Measurements from ENCODE around the gene INTS2.

INTS2 gene

DNA sequence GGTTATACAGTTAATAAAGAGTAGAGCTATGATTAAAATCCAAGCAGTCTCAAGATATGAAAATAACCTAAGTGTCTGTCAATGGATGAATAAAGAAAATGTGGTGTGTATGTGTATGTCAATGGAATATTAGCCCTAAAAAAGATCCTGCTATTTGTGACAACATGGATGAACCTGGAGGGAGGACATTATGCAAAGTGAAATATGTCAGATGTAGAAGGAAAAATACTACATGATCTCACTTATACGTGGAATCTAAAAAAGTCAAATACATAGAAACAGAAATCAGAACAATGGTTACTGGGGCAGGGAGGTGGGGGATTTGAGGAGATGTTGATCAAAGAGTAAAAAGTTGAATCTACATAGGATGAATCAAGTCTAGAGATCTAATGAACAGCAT is 84.9 kb downstream of the INTS2 start:
- Histone ChIP-seq H3K4me3 (ENCODE audit: insufficient read depth, low read depth, low read length, poor library complexity, severe bottlenecking) (no peak overlapping the region), H3K9me3 (ENCODE audit: control insufficient read depth, low read length) (no peaks in the 10 kb centered on the region), H3K27ac (ENCODE audit: insufficient read depth, low read length, poor library complexity, severe bottlenecking) (no peak overlapping the region), H3K4me1 (ENCODE audit: control insufficient read depth, insufficient read depth, low read length, poor library complexity, severe bottlenecking) (no peaks in the 10 kb centered on the region), H3K27me3 (replicated peaks; ENCODE audit: control insufficient read depth, insufficient read depth, low read length, poor library complexity, severe bottlenecking) (no peaks in the 10 kb centered on the region), H3K36me3 (ENCODE audit: control insufficient read depth, insufficient read depth, low read length) (no peaks in the 10 kb centered on the region)
- no peak for DNase-seq

DNA sequence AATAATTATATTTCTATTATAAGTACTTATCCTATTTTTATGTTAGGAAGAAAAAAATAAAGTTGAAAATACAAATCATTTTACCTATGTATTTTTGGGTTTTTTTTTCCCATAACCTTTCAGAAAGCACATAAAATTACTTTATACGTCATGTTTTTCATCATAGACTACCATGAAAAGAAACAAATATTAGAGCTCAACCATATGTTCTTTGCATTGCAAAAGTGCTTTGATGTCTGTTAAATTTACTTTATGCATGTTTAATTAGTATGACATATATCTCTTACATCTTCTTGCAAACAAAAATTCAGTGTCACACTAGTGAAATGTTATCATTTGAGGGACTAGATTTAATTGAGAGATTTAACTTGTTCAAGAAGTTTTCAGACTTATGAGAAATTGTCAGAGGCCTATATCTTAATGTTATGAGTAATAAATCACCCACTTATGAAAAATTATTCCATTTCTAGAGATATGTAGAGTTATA is 88.4 kb downstream of the INTS2 start:
- Histone ChIP-seq H3K27me3 (replicated peaks; ENCODE audit: control insufficient read depth, insufficient read depth, low read length, poor library complexity, severe bottlenecking) (no peaks in the 10 kb centered on the region), H3K36me3 (ENCODE audit: control insufficient read depth, insufficient read depth, low read length) (no peaks in the 10 kb centered on the region), H3K27ac (ENCODE audit: insufficient read depth, low read length, poor library complexity, severe bottlenecking) (no peak overlapping the region), H3K4me3 (ENCODE audit: insufficient read depth, low read depth, low read length, poor library complexity, severe bottlenecking) (no peak overlapping the region), H3K4me1 (ENCODE audit: control insufficient read depth, insufficient read depth, low read length, poor library complexity, severe bottlenecking) (no peaks in the 10 kb centered on the region), H3K9me3 (ENCODE audit: control insufficient read depth, low read length) (no peaks in the 10 kb centered on the region)
- DNase-seq = no peak

DNA sequence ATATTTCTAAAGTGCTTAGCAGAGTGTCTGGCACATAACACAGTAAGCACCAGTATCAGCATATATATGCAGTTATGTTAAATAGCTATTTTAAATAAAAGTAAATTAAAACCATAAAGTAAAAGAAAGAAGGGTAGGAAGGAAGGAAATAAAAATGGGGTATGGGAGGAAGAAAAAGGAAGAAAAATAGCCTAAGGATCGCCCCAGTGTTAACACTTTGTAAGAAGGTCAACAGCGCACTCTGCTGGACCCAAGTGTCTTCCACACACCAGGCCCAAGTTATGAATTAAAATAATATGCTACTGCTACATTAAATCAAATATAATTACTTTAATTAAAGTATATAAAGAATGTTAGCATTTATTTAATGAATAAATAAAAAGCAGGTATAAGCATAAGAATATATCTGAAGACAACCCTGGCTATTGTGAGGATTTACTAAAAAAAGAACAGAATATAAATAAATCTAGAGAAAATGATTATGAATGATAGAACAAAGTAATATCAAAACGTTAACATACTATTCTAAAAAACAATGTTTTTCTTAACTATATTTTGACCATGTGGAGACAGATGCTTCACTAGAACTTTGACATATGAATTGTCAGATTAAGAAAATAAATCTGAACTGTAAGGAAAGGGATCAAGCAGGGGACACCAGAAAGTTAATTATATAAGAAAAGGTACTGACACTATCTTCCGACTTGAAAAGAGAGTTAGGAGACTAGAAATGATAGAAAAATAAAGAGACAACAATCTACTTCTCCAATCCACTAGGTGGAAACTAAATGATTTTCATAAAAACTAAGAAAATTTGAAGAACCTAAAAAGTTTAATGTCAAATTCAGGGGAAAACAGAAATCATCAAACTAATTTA is 90.4 kb downstream of the INTS2 start:
- no peaks in the 10 kb centered on the region for H3K9me3 ChIP-seq (ENCODE audit: control insufficient read depth, low read length)
- peak; percentile 9 to 31 (median 20) for DNase-seq
- H3K27me3 ChIP-seq (replicated peaks; ENCODE audit: control insufficient read depth, insufficient read depth, low read length, poor library complexity, severe bottlenecking) = no peaks in the 10 kb centered on the region
- no peak overlapping the region for H3K4me3 ChIP-seq (ENCODE audit: insufficient read depth, low read depth, low read length, poor library complexity, severe bottlenecking)
- no peaks in the 10 kb centered on the region for H3K4me1 ChIP-seq (ENCODE audit: control insufficient read depth, insufficient read depth, low read length, poor library complexity, severe bottlenecking)
- no peaks in the 10 kb centered on the region for H3K36me3 ChIP-seq (ENCODE audit: control insufficient read depth, insufficient read depth, low read length)
- H3K27ac ChIP-seq (ENCODE audit: insufficient read depth, low read length, poor library complexity, severe bottlenecking) = no peak overlapping the region

DNA sequence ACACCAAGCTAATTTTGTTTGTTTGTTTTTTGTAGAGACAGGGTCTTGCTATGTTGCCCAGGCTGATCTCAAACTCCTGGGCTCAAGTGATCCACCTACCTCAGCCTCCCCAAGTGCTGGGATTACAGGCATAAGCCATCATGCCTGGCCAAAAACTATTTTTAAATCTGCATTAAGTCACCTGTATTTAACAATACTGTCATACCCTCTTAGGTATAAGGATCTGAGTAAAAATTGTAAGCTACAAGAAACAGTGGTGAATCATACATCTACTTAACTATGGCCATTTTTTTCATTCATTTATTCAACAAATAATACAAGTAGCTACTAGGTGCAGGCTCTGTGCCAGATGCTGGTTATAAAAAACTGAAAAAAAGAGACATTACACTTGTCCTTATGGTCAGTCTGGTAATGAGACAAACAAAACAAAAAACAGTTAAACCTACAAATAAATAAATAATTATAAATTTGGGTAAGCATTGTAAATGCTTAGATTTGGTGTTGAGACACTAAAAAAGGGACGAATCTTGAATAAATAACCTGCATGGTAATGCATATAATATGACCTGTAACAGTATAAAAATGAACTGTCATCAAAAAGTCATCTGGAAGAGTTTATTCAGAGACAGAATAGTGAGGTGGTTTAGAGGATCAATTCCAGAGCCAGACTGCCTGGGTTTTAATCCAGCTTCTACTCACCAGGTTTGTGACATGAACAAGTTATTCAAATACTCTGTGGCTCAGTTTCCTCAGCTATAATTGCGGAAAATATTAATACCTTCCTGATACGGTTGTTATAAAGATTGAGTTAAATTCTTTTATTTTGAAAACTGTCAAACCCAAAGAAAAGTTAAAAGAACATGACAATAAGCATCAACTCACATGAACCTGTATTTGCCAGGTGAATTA is 91.3 kb downstream of the INTS2 start:
- no peaks in the 10 kb centered on the region for H3K27me3 ChIP-seq (replicated peaks; ENCODE audit: control insufficient read depth, insufficient read depth, low read length, poor library complexity, severe bottlenecking)
- no peak for DNase-seq
- no peaks in the 10 kb centered on the region for H3K36me3 ChIP-seq (ENCODE audit: control insufficient read depth, insufficient read depth, low read length)
- H3K27ac ChIP-seq (ENCODE audit: insufficient read depth, low read length, poor library complexity, severe bottlenecking) = no peak overlapping the region
- no peaks in the 10 kb centered on the region for H3K4me1 ChIP-seq (ENCODE audit: control insufficient read depth, insufficient read depth, low read length, poor library complexity, severe bottlenecking)
- no peaks in the 10 kb centered on the region for H3K9me3 ChIP-seq (ENCODE audit: control insufficient read depth, low read length)
- no peak overlapping the region for H3K4me3 ChIP-seq (ENCODE audit: insufficient read depth, low read depth, low read length, poor library complexity, severe bottlenecking)

DNA sequence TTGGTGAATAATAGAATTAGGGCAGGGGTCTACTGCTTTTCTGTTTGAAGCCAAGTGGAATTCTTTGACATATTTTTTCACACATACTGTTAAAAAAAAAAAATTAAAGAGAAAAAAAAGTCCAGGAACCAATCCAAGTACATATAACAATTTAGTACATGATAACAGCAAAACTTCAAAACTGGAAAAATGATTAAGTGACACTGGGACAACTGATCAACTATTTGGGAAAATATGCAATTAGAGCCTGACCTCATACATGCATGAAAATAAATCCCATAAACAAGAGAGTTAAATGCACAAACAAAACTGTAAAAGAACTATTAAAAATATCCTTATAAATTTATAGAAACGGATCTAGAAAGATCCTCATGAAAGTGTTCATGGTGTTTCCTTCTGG is 92.2 kb downstream of the INTS2 start:
- Histone ChIP-seq H3K4me3 (ENCODE audit: insufficient read depth, low read depth, low read length, poor library complexity, severe bottlenecking) (no peak overlapping the region), H3K27me3 (replicated peaks; ENCODE audit: control insufficient read depth, insufficient read depth, low read length, poor library complexity, severe bottlenecking) (no peaks in the 10 kb centered on the region), H3K4me1 (ENCODE audit: control insufficient read depth, insufficient read depth, low read length, poor library complexity, severe bottlenecking) (no peaks in the 10 kb centered on the region), H3K36me3 (ENCODE audit: control insufficient read depth, insufficient read depth, low read length) (no peaks in the 10 kb centered on the region), H3K9me3 (ENCODE audit: control insufficient read depth, low read length) (no peaks in the 10 kb centered on the region), H3K27ac (ENCODE audit: insufficient read depth, low read length, poor library complexity, severe bottlenecking) (no peak overlapping the region)
- no peak for DNase-seq

DNA sequence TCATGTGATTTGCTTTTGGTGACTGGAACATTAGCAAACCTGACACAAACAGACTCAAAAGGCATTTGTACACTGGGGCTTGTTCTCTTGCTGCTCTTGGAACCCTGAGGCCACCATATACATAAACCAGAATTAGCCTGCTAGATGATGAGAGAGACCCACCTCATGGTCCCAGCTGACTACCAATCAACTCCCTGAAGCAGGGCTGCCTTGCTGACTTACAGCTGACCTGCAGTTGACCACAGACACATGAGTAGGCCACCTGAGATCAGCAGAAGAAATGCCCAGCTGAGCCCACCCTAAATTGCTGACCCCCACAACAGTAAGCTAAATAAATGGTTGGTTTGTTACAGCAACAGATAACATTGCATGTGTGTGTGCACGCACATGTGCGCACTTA is 93.2 kb downstream of the INTS2 start:
- no peak overlapping the region for H3K27ac ChIP-seq (ENCODE audit: insufficient read depth, low read length, poor library complexity, severe bottlenecking)
- H3K27me3 ChIP-seq (replicated peaks; ENCODE audit: control insufficient read depth, insufficient read depth, low read length, poor library complexity, severe bottlenecking) = no peaks in the 10 kb centered on the region
- H3K36me3 ChIP-seq (ENCODE audit: control insufficient read depth, insufficient read depth, low read length) = no peaks in the 10 kb centered on the region
- no peak for DNase-seq
- H3K9me3 ChIP-seq (ENCODE audit: control insufficient read depth, low read length) = no peaks in the 10 kb centered on the region
- H3K4me1 ChIP-seq (ENCODE audit: control insufficient read depth, insufficient read depth, low read length, poor library complexity, severe bottlenecking) = no peaks in the 10 kb centered on the region
- H3K4me3 ChIP-seq (ENCODE audit: insufficient read depth, low read depth, low read length, poor library complexity, severe bottlenecking) = no peak overlapping the region

DNA sequence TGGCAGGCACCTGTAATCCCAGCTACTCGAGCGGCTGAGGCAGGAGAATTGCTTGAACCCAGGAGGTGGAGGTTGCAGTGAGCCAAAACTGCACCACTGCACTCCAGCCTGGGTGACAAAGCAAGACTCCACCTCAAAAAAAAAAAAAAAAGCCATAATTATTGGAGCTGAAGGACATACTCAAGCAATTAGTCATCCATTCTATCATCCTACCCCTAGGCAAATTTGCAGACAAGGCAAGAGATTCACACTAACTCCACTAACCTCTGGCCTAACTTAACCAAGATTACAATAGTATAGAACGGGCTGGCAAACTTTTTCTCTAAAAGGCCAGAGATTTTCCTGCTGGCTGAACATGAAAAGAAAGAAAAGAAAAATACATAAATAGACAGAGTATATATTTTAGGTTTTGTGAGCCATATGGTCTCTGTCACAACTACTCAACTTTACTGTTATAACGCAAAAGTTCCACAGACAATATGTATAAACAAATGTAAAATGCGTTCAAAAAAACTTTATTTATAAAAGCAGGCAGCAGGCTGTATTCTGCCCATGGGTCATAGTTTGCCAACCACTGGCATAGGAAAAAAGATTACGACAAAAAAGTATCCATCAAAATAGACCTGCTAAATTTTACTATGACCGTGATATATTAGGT is 94.1 kb downstream of the INTS2 start:
- no peak for DNase-seq
- Histone ChIP-seq H3K4me3 (ENCODE audit: insufficient read depth, low read depth, low read length, poor library complexity, severe bottlenecking) (no peak overlapping the region), H3K27me3 (replicated peaks; ENCODE audit: control insufficient read depth, insufficient read depth, low read length, poor library complexity, severe bottlenecking) (no peaks in the 10 kb centered on the region), H3K36me3 (ENCODE audit: control insufficient read depth, insufficient read depth, low read length) (no peaks in the 10 kb centered on the region), H3K27ac (ENCODE audit: insufficient read depth, low read length, poor library complexity, severe bottlenecking) (no peak overlapping the region), H3K4me1 (ENCODE audit: control insufficient read depth, insufficient read depth, low read length, poor library complexity, severe bottlenecking) (no peaks in the 10 kb centered on the region), H3K9me3 (ENCODE audit: control insufficient read depth, low read length) (no peaks in the 10 kb centered on the region)

DNA sequence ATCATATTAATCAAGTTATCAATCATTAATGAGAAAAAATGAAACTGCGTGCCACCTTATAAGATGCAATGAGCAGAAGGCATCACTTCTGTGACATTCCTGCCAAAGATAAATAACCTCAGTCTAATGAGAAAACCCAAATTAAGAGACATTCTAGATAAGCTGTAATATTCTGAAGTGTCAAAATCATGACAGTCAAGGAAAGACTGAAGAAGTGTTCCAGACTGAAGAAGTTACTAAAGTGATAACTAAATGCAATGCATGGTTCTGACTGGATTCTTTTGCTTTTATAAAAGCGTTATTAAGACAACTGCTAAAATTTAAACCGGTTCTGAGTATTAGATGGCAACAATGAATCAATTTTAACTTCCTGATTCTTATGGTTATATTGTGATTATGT is 95.3 kb downstream of the INTS2 start:
- Histone ChIP-seq H3K27ac (ENCODE audit: insufficient read depth, low read length, poor library complexity, severe bottlenecking) (no peak overlapping the region), H3K36me3 (ENCODE audit: control insufficient read depth, insufficient read depth, low read length) (no peaks in the 10 kb centered on the region), H3K27me3 (replicated peaks; ENCODE audit: control insufficient read depth, insufficient read depth, low read length, poor library complexity, severe bottlenecking) (no peaks in the 10 kb centered on the region), H3K4me3 (ENCODE audit: insufficient read depth, low read depth, low read length, poor library complexity, severe bottlenecking) (no peak overlapping the region), H3K9me3 (ENCODE audit: control insufficient read depth, low read length) (no peaks in the 10 kb centered on the region), H3K4me1 (ENCODE audit: control insufficient read depth, insufficient read depth, low read length, poor library complexity, severe bottlenecking) (no peaks in the 10 kb centered on the region)
- no peak for DNase-seq

DNA sequence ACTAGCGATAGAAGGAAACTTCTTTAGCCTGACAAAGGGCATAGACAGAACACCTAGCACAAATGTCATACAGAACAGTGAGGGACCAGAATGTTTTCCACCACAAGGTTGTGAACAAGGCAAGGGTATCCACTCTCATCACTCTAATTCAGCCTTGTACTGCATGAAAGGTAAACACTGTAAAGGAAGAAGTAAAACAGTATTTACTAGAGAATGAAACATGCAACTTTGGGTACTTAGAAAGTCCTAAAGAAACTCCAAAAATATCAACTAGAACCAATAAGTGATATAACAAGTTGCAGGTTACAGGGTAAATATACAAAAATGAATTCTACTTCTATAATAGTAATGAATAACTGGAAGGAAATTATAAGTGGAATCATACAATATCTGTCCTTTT is 96.7 kb downstream of the INTS2 start:
- H3K27ac ChIP-seq (ENCODE audit: insufficient read depth, low read length, poor library complexity, severe bottlenecking) = no peak overlapping the region
- no peaks in the 10 kb centered on the region for H3K9me3 ChIP-seq (ENCODE audit: control insufficient read depth, low read length)
- H3K27me3 ChIP-seq (replicated peaks; ENCODE audit: control insufficient read depth, insufficient read depth, low read length, poor library complexity, severe bottlenecking) = no peaks in the 10 kb centered on the region
- DNase-seq = no peak
- H3K36me3 ChIP-seq (ENCODE audit: control insufficient read depth, insufficient read depth, low read length) = no peaks in the 10 kb centered on the region
- no peaks in the 10 kb centered on the region for H3K4me1 ChIP-seq (ENCODE audit: control insufficient read depth, insufficient read depth, low read length, poor library complexity, severe bottlenecking)
- no peak overlapping the region for H3K4me3 ChIP-seq (ENCODE audit: insufficient read depth, low read depth, low read length, poor library complexity, severe bottlenecking)
